Stimulated activated naive CD8-positive, alpha-beta T cell treated with anti-CD3 and anti-CD28 coated beads, Interleukin-15, Interleukin-2, amounts not matched to agents 100 U/mL and 50 U/mL, for 24 hours (primary cell): Measurements from ENCODE around the gene EHBP1L1.
"Not testable (repeated sequence)": the region's sequence is repeated elsewhere in the genome, so short reads cannot be mapped to it uniquely, and the experiment has no call there.

Experiments used
- ATAC-seq: fragments of 150-1000 bp; cut with Tn5 transposase; one replicate; pipeline ENCODE4 v1.10.0; 2021
- DNase-seq: peaks from one replicate; pipeline ENCODE4 v3.0.0; 2021

Gene EHBP1L1

GRCh38 chr11:65560555-65561418 is 15.1 kb upstream of the EHBP1L1 start:
- ATAC-seq (no peak), DNase-seq (no peak)

- ATAC-seq (no peak), DNase-seq (no peak)
These were observed 13.8 kb upstream of the EHBP1L1 start for GRCh38 chr11:65562020-65562419.

- no peak for ATAC-seq
These were observed 13.1 kb upstream of the EHBP1L1 start for GRCh38 chr11:65562788-65563187.

GRCh38 chr11:65563601-65564000 is 12.3 kb upstream of the EHBP1L1 start:
- ATAC-seq: no peak
- no peak for DNase-seq

More at GRCh38 chr11:65562788-65563187, 13.1 kb upstream of the EHBP1L1 start:
- peak; percentile 26 for DNase-seq

GRCh38 chr11:65564879-65565559 is 10.8 kb upstream of the EHBP1L1 start:
- not testable (repeated sequence) for ATAC-seq

GRCh38 chr11:65565624-65566453 is 10.0 kb upstream of the EHBP1L1 start:
- ATAC-seq (peak; percentile 5), DNase-seq (no peak)

More at GRCh38 chr11:65564879-65565559, 10.8 kb upstream of the EHBP1L1 start:
- not testable (repeated sequence) for DNase-seq

GRCh38 chr11:65569164-65569972 is 6.5 kb upstream of the EHBP1L1 start:
- no peak for DNase-seq
- ATAC-seq: peak; percentile 8

- DNase-seq (peak; percentile 99), ATAC-seq (peak; percentile 84)
These were observed 5.6 kb upstream of the EHBP1L1 start, which contains the start of gene ZNRD2 for GRCh38 chr11:65569973-65570918. Gene ZNRD2 (plus strand): TSS chr11:65570477. CDS start chr11:65570492, 15 bp downstream.

- no peak for ATAC-seq
- no peak for DNase-seq
These were observed 4.4 kb upstream of the EHBP1L1 start for GRCh38 chr11:65571420-65571819.

- DNase-seq: no peak
- ATAC-seq: no peak
These were observed 3.9 kb upstream of the EHBP1L1 start for GRCh38 chr11:65571940-65572339.

- ATAC-seq: no peak
- peak; percentile 92 for DNase-seq
These were observed 3.3 kb upstream of the EHBP1L1 start, which contains the start of gene FAM89B for GRCh38 chr11:65572356-65573051. Gene FAM89B (plus strand): TSS chr11:65572538. CDS start chr11:65572670, 132 bp downstream.

- no peak for DNase-seq
- ATAC-seq: no peak
These were observed 2.3 kb upstream of the EHBP1L1 start for GRCh38 chr11:65573391-65574079.

- DNase-seq (peak; percentile 95), ATAC-seq (peak; percentile 34)
These were observed 1.6 kb upstream of the EHBP1L1 start for GRCh38 chr11:65574109-65574810.

GRCh38 chr11:65574811-65575567 is 864 bp upstream of the EHBP1L1 start:
- DNase-seq (peak; percentile 55), ATAC-seq (no peak)

GRCh38 chr11:65576232-65576866 is 496 bp downstream of the EHBP1L1 start:
- ATAC-seq: no peak

GRCh38 chr11:65576867-65577755 is 1.3 kb downstream of the EHBP1L1 start:
- no peak for ATAC-seq
- peak; percentile 61 for DNase-seq

More at GRCh38 chr11:65576232-65576866, 496 bp downstream of the EHBP1L1 start:
- DNase-seq: peak; percentile 59
